K562 (cell line): ENCODE data around the gene ANKRD27. TPM values are rescaled to one million over a fixed set of nuclear protein-coding genes. Genes with fewer than 3 reads are reported as not detected.

Experiments used
- BACH1 ChIP-seq: fragments of 200-800 bp; sonication (Bioruptor generic); IDR thresholded peaks from 2 replicates; pipeline ENCODE4 v1.6.1; 2016; ENCODE audit warnings: missing genetic modification characterization, missing compliant biosample characterization
- GTF2E2 ChIP-seq: fragments of 200-800 bp; sonication (Bioruptor generic); IDR thresholded peaks from 2 replicates; pipeline ENCODE4 v1.6.1; 2016; ENCODE audit warnings: missing genetic modification characterization, missing compliant biosample characterization
- MITF ChIP-seq: IDR thresholded peaks from 2 replicates; pipeline ENCODE4 v1.6.1; 2014; ENCODE audit warnings: antibody characterized with exemption
- POLR2AphosphoS2 ChIP-seq: IDR thresholded peaks from 2 replicates; pipeline ENCODE4 v1.6.1; 2012; ENCODE audit warnings: low read length, improper control_type of control experiment
- SMARCA5 ChIP-seq: fragments of 450-650 bp; IDR thresholded peaks from 2 replicates; pipeline ENCODE4 v1.6.1; 2016
- SPI1 ChIP-seq: IDR thresholded peaks from 2 replicates; pipeline ENCODE4 v1.6.1; 2011; ENCODE audit warnings: low read depth, low read length, control low read depth, borderline replicate concordance
- STAT5A ChIP-seq: IDR thresholded peaks from 2 replicates; pipeline ENCODE4 v1.6.1; 2012; ENCODE audit warnings: low read length, inconsistent platforms, borderline replicate concordance
- TGIF2 ChIP-seq: sonication (generic); formaldehyde crosslinking; IDR thresholded peaks from 2 replicates; pipeline ENCODE4 v1.8.1; 2022; ENCODE audit warnings: mild to moderate bottlenecking, missing genetic modification reagents, moderate library complexity
- U2AF1 ChIP-seq: fragments of 200-400 bp; formaldehyde crosslinking; optimal IDR thresholded peaks from 2 replicates; pipeline ENCODE3; 2017; ENCODE audit warnings: mild to moderate bottlenecking, low read depth, low read length, moderate library complexity
- ZBTB26 ChIP-seq: fragments of 450-650 bp; formaldehyde crosslinking; IDR thresholded peaks from 2 replicates; pipeline ENCODE4 v1.4.0; 2022; ENCODE audit warnings: missing genetic modification characterization
- ZNF518B ChIP-seq: fragments of 250-450 bp; sonication (Bioruptor Pico); IDR thresholded peaks from 2 replicates; pipeline ENCODE4 v1.5.0; 2021; ENCODE audit warnings: mild to moderate bottlenecking, moderate library complexity
- polyA plus RNA-seq, 8 experiments: library from polyadenylated mRNA; depleted of rRNA in 4 of 8; stranded (reverse) in 5 of 8; unstranded in 3 of 8; fragments of >200 nt; fragmentation: Nextera tagmentation in 2 of 8; fragmentation: Illumina TruSeq in 1 of 8; extraction: Ambion mirVana in 2 of 8; extraction: Trizol in 1 of 8; gene quantifications; 2 replicates each; pipeline versions ENCODE4 v1.2.1 to v1.2.3, GENCODE V29; 2011 to 2014; ENCODE audit warnings: inconsistent platforms in 1 of 8, missing spikeins in 1 of 8
- total RNA-seq, 7 experiments: library from RNA; depleted of rRNA in 6 of 7; stranded (reverse); fragments of >200 nt in 6 of 7; fragmentation: Illumina TruSeq in 2 of 7; extraction: Trizol in 2 of 7; gene quantifications; 2 replicates each; pipeline versions ENCODE4 v1.2.1 to v1.2.3, GENCODE V29; 2011 to 2021; ENCODE audit warnings: low replicate concordance in 1 of 7
- TF ChIP-seq, protein P1 (sequence below): fragments of 450-650 bp; IDR thresholded peaks from 2 replicates; pipeline ENCODE4 v1.6.1; 2017; ENCODE audit warnings: antibody characterized with exemption, mild to moderate bottlenecking
- TF ChIP-seq, protein P2 (sequence below): fragments of 250-450 bp; sonication (Bioruptor Pico); IDR thresholded peaks from 2 replicates; pipeline ENCODE4 v1.5.0; 2020; ENCODE audit warnings: mild to moderate bottlenecking

The ANKRD27 gene
- total and polyA plus RNA-seq, 9 of the 15 experiments (the other 6 are each of a cell fraction or from before 2014, with no cell fraction given): 5.3 to 71.3 (median 54.2) TPM

DNA sequence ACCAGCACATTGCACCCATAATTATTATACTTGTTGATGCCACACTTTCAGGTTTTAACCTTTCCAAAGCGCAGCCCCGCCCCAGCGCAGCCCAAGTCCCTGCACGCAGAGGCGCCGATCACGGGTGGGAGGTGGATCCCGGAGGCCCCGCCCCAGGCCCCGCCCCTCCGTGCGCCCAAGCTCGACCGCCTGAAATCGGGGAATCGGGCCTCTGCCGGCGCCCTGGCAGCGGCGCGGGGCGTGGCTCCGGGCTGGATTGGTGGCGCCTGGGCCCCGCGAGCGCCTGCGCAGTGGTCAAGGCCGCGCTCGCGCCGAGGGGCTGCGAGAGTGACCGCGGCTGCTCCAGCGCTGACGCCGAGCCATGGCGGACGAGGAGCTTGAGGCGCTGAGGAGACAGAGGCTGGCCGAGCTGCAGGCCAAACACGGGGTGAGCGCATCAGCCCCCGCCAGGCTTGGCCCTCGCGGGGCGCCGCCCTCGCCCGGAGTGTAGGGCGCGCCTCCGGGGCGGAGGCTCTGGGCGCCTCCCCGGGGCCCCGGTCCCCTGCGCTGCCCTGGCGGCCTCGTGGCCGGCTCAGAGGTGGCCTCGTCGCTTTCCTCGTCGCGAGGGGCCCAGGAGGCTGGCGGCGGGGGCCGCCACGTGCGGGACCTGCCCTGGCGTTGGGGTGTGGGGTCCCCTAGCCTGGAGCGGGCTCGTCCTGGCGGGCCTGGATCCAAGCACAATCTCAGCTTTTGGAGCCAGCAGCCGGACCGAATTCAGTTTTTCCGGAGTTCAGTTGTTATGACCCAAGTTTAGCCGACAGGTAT, 93.9 kb downstream of the ANKRD27 start, which contains the start of gene PDCD5 (continued):
- TF ChIP-seq BACH1 (tag) (no peak), POLR2AphosphoS2 (no peak), STAT5A (no peak), TGIF2 (CRISPR knock-in tag) (peak; percentile 88; the same call in 1 of the 2 replicates), ZBTB26 (CRISPR knock-in tag) (no peak), MITF (no peak), U2AF1 (no peak), ZNF518B (CRISPR knock-in tag) (no peak), GTF2E2 (tag) (no peak), SPI1 (no peak), SMARCA5 (no peak)
- TF ChIP-seq, protein P1, sequence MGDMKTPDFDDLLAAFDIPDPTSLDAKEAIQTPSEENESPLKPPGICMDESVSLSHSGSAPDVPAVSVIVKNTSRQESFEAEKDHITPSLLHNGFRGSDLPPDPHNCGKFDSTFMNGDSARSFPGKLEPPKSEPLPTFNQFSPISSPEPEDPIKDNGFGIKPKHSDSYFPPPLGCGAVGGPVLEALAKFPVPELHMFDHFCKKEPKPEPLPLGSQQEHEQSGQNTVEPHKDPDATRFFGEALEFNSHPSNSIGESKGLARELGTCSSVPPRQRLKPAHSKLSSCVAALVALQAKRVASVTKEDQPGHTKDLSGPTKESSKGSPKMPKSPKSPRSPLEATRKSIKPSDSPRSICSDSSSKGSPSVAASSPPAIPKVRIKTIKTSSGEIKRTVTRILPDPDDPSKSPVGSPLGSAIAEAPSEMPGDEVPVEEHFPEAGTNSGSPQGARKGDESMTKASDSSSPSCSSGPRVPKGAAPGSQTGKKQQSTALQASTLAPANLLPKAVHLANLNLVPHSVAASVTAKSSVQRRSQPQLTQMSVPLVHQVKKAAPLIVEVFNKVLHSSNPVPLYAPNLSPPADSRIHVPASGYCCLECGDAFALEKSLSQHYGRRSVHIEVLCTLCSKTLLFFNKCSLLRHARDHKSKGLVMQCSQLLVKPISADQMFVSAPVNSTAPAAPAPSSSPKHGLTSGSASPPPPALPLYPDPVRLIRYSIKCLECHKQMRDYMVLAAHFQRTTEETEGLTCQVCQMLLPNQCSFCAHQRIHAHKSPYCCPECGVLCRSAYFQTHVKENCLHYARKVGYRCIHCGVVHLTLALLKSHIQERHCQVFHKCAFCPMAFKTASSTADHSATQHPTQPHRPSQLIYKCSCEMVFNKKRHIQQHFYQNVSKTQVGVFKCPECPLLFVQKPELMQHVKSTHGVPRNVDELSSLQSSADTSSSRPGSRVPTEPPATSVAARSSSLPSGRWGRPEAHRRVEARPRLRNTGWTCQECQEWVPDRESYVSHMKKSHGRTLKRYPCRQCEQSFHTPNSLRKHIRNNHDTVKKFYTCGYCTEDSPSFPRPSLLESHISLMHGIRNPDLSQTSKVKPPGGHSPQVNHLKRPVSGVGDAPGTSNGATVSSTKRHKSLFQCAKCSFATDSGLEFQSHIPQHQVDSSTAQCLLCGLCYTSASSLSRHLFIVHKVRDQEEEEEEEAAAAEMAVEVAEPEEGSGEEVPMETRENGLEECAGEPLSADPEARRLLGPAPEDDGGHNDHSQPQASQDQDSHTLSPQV: peak; percentile 72
- TF ChIP-seq, protein P2, sequence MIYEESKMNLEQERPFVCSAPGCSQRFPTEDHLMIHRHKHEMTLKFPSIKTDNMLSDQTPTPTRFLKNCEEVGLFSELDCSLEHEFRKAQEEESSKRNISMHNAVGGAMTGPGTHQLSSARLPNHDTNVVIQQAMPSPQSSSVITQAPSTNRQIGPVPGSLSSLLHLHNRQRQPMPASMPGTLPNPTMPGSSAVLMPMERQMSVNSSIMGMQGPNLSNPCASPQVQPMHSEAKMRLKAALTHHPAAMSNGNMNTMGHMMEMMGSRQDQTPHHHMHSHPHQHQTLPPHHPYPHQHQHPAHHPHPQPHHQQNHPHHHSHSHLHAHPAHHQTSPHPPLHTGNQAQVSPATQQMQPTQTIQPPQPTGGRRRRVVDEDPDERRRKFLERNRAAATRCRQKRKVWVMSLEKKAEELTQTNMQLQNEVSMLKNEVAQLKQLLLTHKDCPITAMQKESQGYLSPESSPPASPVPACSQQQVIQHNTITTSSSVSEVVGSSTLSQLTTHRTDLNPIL: no peak
